HG03159 (cell line): ENCODE results near the gene LARGE2.
"Not testable (repeated sequence)": the region's sequence is repeated elsewhere in the genome, so short reads cannot be mapped to it uniquely, and the experiment has no call there.

ENCODE experiments used
- ATAC-seq: cut with Tn5 transposase; IDR thresholded peaks from one replicate; pipeline ENCODE4 v1.9.1; 2021; ENCODE audit warnings: mild to moderate bottlenecking, moderate library complexity; ENCODE audit not compliant: unreplicated experiment

Gene LARGE2

GRCh38 chr11:45895553-45896259, 26.8 kb upstream of the LARGE2 start:
- ATAC-seq: no peak

- no peak for ATAC-seq
These were observed 26.0 kb upstream of the LARGE2 start for GRCh38 chr11:45896422-45896984.

GRCh38 chr11:45897556-45897955, 24.9 kb upstream of the LARGE2 start:
- ATAC-seq: no peak

GRCh38 chr11:45899086-45899447, 23.4 kb upstream of the LARGE2 start:
- ATAC-seq: no peak

- ATAC-seq: peak; percentile 57
These were observed 22.8 kb upstream of the LARGE2 start for GRCh38 chr11:45899448-45900174.

GRCh38 chr11:45900175-45900800, 22.2 kb upstream of the LARGE2 start:
- not testable (repeated sequence) for ATAC-seq

- ATAC-seq: no peak
These were observed 21.4 kb upstream of the LARGE2 start for GRCh38 chr11:45900916-45901617.

- no peak for ATAC-seq
These were observed 20.8 kb upstream of the LARGE2 start for GRCh38 chr11:45901626-45902025.

- ATAC-seq: no peak
These were observed 19.7 kb upstream of the LARGE2 start for GRCh38 chr11:45902452-45903380.

- ATAC-seq: no peak
These were observed 18.0 kb upstream of the LARGE2 start for GRCh38 chr11:45904309-45904915.

GRCh38 chr11:45905095-45905494, 17.4 kb upstream of the LARGE2 start:
- ATAC-seq: no peak

- ATAC-seq: not testable (repeated sequence)
These were observed 16.9 kb upstream of the LARGE2 start for GRCh38 chr11:45905576-45905975.

GRCh38 chr11:45906096-45906682, 16.3 kb upstream of the LARGE2 start:
- ATAC-seq: no peak

GRCh38 chr11:45906965-45907611, 15.4 kb upstream of the LARGE2 start, which contains the start of gene FREY1:
Gene FREY1 (minus strand): TSS chr11:45907271. CDS start chr11:45907245, 26 bp downstream.
- no peak for ATAC-seq

- no peak for ATAC-seq
These were observed 14.5 kb upstream of the LARGE2 start for GRCh38 chr11:45907911-45908370.

GRCh38 chr11:45909594-45910475, 12.6 kb upstream of the LARGE2 start:
- ATAC-seq: no peak

- ATAC-seq: no peak
These were observed 11.8 kb upstream of the LARGE2 start for GRCh38 chr11:45910623-45911022.
